Lung (tissue), 12 donors: Measurements from ENCODE around the gene CDK5R1. TPM values are rescaled to one million over a fixed set of nuclear protein-coding genes. Genes with fewer than 3 reads are reported as not detected.

Source experiments
- ATAC-seq: fragments of 200-7000 bp; cut with Tn5 transposase; one replicate; pipeline ENCODE4 v1.9.1; 2020; ENCODE audit warnings: moderate number of reproducible peaks; ENCODE audit not compliant: insufficient read depth, low FRiP score
- DNase-seq, 3 donors: peaks; one replicate each; pipeline ENCODE4 v3.0.0-alpha.2; 2013 to 2017
- H3K27ac ChIP-seq, 2 donors: one replicate each; pipeline ENCODE4 v1.5.1; 2013; ENCODE audit warnings: mild to moderate bottlenecking in 2 of 2, moderate library complexity in 2 of 2, control low read depth in 1 of 2, inconsistent platforms in 1 of 2, low read depth in 1 of 2, low read length in 1 of 2
- H3K27me3 ChIP-seq, 3 donors: one replicate each; pipeline ENCODE4 v1.5.1; 2013; ENCODE audit warnings: low read length in 2 of 3; ENCODE audit not compliant: control insufficient read depth in 3 of 3, insufficient read depth in 3 of 3
- H3K36me3 ChIP-seq, 4 donors: one replicate each; pipeline ENCODE4 v1.5.1; 2013; ENCODE audit warnings: low read length in 4 of 4, mild to moderate bottlenecking in 1 of 4, moderate library complexity in 1 of 4; ENCODE audit not compliant: control insufficient read depth in 4 of 4, insufficient read depth in 4 of 4
- H3K4me1 ChIP-seq, 5 donors: one replicate each; pipeline ENCODE4 v1.5.1; 2013; ENCODE audit warnings: low read length in 5 of 5, mild to moderate bottlenecking in 2 of 5, moderate library complexity in 1 of 5; ENCODE audit not compliant: control insufficient read depth in 5 of 5, insufficient read depth in 5 of 5
- H3K4me3 ChIP-seq: one replicate; pipeline ENCODE4 v1.5.1; 2013; ENCODE audit warnings: mild to moderate bottlenecking, control low read depth, moderate library complexity
- H3K9ac ChIP-seq, 2 donors: one replicate each; pipeline ENCODE4 v1.5.1; 2013; ENCODE audit warnings: low read length in 2 of 2, control low read depth in 1 of 2; ENCODE audit not compliant: insufficient read depth in 1 of 2
- H3K9me3 ChIP-seq, 4 donors: one replicate each; pipeline ENCODE4 v1.5.1; 2013; ENCODE audit warnings: low read length in 3 of 4, mild to moderate bottlenecking in 1 of 4, moderate library complexity in 1 of 4; ENCODE audit not compliant: control insufficient read depth in 4 of 4, insufficient read depth in 3 of 4
- CTCF ChIP-seq: IDR thresholded peaks from 2 replicates; pipeline ENCODE4 v1.5.1; 2012; ENCODE audit warnings: mild to moderate bottlenecking; ENCODE audit errors: control extremely low read depth, extremely low read depth
- WGBS, 2 donors: extraction: QIAGEN DNeasy Blood & Tissue Kit; methylation state at CpG; one replicate each; pipeline ENCODE4 v1.1.7; 2013; 5-methylcytosine and 5-hydroxymethylcytosine counted together
- polyA plus RNA-seq, 2 donors: library from polyadenylated mRNA; stranded (reverse); fragments of 200-250 nt; gene quantifications; one replicate each; pipeline ENCODE4 v1.2.1, GENCODE V29; 2013
- total RNA-seq, 2 donors: library from RNA; depleted of rRNA in 1 of 2; stranded (reverse); fragments of >200 nt in 1 of 2; gene quantifications; one replicate each; pipeline ENCODE4 v1.2.1, GENCODE V29; 2014 to 2021
- donor health status: control.
- donor health status: control.
- donor health status: Bipolar disorder and iron deficiency.
- donor health status: healthy.
- donor health status: DM: yes; HTN: yes; CAD: no.

Gene CDK5R1
- total and polyA plus RNA-seq, 4 donors: 0.41 to 2.2 (median 1.4) TPM

- no peak for ATAC-seq
These were observed 26.7 kb upstream of the CDK5R1 start for GRCh38 chr17:32460054-32460453.

GRCh38 chr17:32461498-32461852 is 25.3 kb upstream of the CDK5R1 start:
- 73 to 79% methylated on average over 4 of the region's 4 CpGs for WGBS, 2 donors
- H3K36me3 ChIP-seq: peaks cover 24 to 41% (median 29%) of the 10 kb centered on the region in 4 donors

More at GRCh38 chr17:32460054-32460453, 26.7 kb upstream of the CDK5R1 start:
- peaks cover 0 to 1% (median 0%) of the 10 kb centered on the region in 5 donors for H3K4me1 ChIP-seq
- no peaks in the 10 kb centered on the region for H3K27me3 ChIP-seq
- H3K4me3 ChIP-seq: no peak overlapping the region
- no peak overlapping the region for H3K9ac ChIP-seq
- no peak for DNase-seq
- no peaks in the 10 kb centered on the region for H3K9me3 ChIP-seq
- TF ChIP-seq CTCF: no peak
- H3K36me3 ChIP-seq: peaks cover 24 to 38% (median 29%) of the 10 kb centered on the region in 4 donors
- H3K27ac ChIP-seq: no peak overlapping the region
- WGBS, 2 donors: 96 to 97% methylated on average over 4 of the region's 4 CpGs

GRCh38 chr17:32461853-32462617 is 24.8 kb upstream of the CDK5R1 start:
- no peak overlapping the region for H3K27ac ChIP-seq
- peaks cover 0 to 1% (median 0%) of the 10 kb centered on the region in 5 donors for H3K4me1 ChIP-seq
- no peak overlapping the region for H3K9ac ChIP-seq
- H3K4me3 ChIP-seq: no peak overlapping the region
- no peaks in the 10 kb centered on the region for H3K27me3 ChIP-seq
- ATAC-seq: peak; percentile 53
- TF ChIP-seq CTCF: peak; percentile 20
- peaks cover 24 to 41% (median 29%) of the 10 kb centered on the region in 4 donors for H3K36me3 ChIP-seq
- H3K9me3 ChIP-seq: no peaks in the 10 kb centered on the region
- peak; percentile 45 to 54 (median 48) for DNase-seq
- WGBS, 2 donors: 53 to 67% methylated on average over 1 of the region's 1 CpG

More at GRCh38 chr17:32461498-32461852, 25.3 kb upstream of the CDK5R1 start:
- no peaks in the 10 kb centered on the region for H3K27me3 ChIP-seq
- H3K4me3 ChIP-seq: no peak overlapping the region
- peaks cover 0 to 1% (median 0%) of the 10 kb centered on the region in 5 donors for H3K4me1 ChIP-seq
- H3K9ac ChIP-seq: no peak overlapping the region
- TF ChIP-seq CTCF: no peak
- no peak for DNase-seq
- ATAC-seq: no peak
- H3K9me3 ChIP-seq: no peaks in the 10 kb centered on the region
- H3K27ac ChIP-seq: no peak overlapping the region
